Stimulated activated CD8-positive, alpha-beta memory T cell treated with anti-CD3 and anti-CD28 coated beads, Interleukin-15, amount 100 ng/mL, for 4 hours (primary cell): Measurements from ENCODE around the gene TAC3.
"Not testable (repeated sequence)": the region's sequence is repeated elsewhere in the genome, so short reads cannot be mapped to it uniquely, and the experiment has no call there.

Experiments used
- DNase-seq, 2 donors: peaks; one replicate each; pipeline ENCODE4 v3.0.0-alpha.2; 2020; ENCODE audit warnings: low read depth in 2 of 2

The TAC3 gene

GRCh38 chr12:56985714-56986113, 30.6 kb downstream of the TAC3 start:
- not testable (repeated sequence) for DNase-seq

GRCh38 chr12:56983386-56983785, 32.9 kb downstream of the TAC3 start:
- no peak for DNase-seq

- DNase-seq, result not testable (repeated sequence)
Observed at GRCh38 chr12:56982578-56983236, 33.6 kb downstream of the TAC3 start.

- no peak for DNase-seq
Observed at GRCh38 chr12:56980941-56981530, 35.3 kb downstream of the TAC3 start.

GRCh38 chr12:56980268-56980667, 36.1 kb downstream of the TAC3 start:
- no peak for DNase-seq

GRCh38 chr12:56979628-56980027, 36.7 kb downstream of the TAC3 start:
- no peak for DNase-seq

GRCh38 chr12:56978397-56979138, 37.8 kb downstream of the TAC3 start:
- DNase-seq, result no peak

GRCh38 chr12:56977361-56977760, 39.0 kb downstream of the TAC3 start:
- DNase-seq, result not testable (repeated sequence)

- DNase-seq, result not testable (repeated sequence)
Observed at GRCh38 chr12:56974224-56974623, 42.1 kb downstream of the TAC3 start.

GRCh38 chr12:56968910-56969309, 47.4 kb downstream of the TAC3 start:
- not testable (repeated sequence) for DNase-seq

GRCh38 chr12:56965997-56966642, 50.2 kb downstream of the TAC3 start:
- not testable (repeated sequence) for DNase-seq

- not testable (repeated sequence) for DNase-seq
Observed at GRCh38 chr12:56965124-56965523, 51.2 kb downstream of the TAC3 start.

GRCh38 chr12:56963557-56963956, 52.8 kb downstream of the TAC3 start:
- not testable (repeated sequence) for DNase-seq

- not testable (repeated sequence) for DNase-seq
Observed at GRCh38 chr12:56962247-56962646, 54.1 kb downstream of the TAC3 start.
